ENCODE measurements around the gene KIAA1549. TPM values are rescaled to one million over a fixed set of nuclear protein-coding genes. Genes with fewer than 3 reads are reported as not detected.

The KIAA1549 gene
- total RNA-seq, 4 donors from 2014 or later: 0.11 to 2.1 (median 0.28) TPM

DNA sequence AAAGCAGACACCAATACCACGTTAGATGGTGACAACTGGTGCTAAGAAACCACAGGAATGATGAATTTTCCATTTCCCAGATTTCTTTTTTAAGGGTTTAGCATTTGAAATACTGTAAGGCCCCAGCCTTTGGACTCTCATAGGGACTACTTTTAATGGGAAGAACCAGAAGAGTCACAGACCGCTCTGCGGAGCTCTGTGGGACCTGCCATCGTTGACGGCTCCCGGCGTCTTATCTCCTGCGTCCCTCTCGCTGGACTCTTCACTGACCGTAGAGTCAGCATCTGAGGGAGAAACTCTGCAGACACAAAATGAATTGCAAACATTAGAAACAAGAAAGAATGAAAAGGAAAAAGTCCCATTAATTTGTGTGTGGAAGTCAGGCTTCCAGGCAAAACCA, 101.8 kb downstream of the KIAA1549 start:
- H3K9me3 ChIP-seq: no peaks in the 10 kb centered on the region
- H3K4me3 ChIP-seq: no peak overlapping the region
- no peak overlapping the region for H3K27ac ChIP-seq
- 85 to 94% methylated on average over 9 to 10 of the region's 10 CpGs for WGBS, 2 donors
- TF ChIP-seq POLR2A (IDR thresholded peaks at IDR 0.05): no peak
- TF ChIP-seq, protein P1, sequence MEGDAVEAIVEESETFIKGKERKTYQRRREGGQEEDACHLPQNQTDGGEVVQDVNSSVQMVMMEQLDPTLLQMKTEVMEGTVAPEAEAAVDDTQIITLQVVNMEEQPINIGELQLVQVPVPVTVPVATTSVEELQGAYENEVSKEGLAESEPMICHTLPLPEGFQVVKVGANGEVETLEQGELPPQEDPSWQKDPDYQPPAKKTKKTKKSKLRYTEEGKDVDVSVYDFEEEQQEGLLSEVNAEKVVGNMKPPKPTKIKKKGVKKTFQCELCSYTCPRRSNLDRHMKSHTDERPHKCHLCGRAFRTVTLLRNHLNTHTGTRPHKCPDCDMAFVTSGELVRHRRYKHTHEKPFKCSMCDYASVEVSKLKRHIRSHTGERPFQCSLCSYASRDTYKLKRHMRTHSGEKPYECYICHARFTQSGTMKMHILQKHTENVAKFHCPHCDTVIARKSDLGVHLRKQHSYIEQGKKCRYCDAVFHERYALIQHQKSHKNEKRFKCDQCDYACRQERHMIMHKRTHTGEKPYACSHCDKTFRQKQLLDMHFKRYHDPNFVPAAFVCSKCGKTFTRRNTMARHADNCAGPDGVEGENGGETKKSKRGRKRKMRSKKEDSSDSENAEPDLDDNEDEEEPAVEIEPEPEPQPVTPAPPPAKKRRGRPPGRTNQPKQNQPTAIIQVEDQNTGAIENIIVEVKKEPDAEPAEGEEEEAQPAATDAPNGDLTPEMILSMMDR (IDR thresholded peaks at IDR 0.05): no peak
- H3K4me1 ChIP-seq: no peaks in the 10 kb centered on the region
- no peaks in the 10 kb centered on the region for H3K27me3 ChIP-seq
- no peaks in the 10 kb centered on the region for H3K36me3 ChIP-seq
- no peak for DNase-seq
- intact Hi-C loops (cut with DNase I): no loop called here

DNA sequence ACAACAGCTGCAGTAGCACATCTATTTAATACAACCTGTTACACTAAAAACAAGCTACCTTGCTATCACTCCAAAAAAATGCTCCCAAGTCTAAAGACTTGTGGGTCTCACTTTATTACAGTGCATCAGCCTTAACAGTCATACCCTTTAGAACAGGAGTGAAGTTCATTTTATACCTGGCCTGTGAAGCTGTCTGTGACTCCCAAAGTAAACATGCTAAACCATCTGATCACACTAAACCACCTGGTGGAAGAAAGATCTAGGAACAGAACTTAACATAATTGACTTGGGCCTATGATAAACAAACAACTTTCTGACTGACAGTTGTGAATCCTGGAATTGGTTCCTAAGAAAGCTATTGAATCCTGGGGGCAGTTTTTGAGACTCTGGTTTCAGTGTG, 102.3 kb downstream of the KIAA1549 start:
- no peaks in the 10 kb centered on the region for H3K9me3 ChIP-seq
- intact Hi-C loops (cut with DNase I): no loop called here
- no peak for TF ChIP-seq POLR2A (IDR thresholded peaks at IDR 0.05)
- TF ChIP-seq, protein P1 (IDR thresholded peaks at IDR 0.05): no peak
- no peaks in the 10 kb centered on the region for H3K36me3 ChIP-seq
- H3K27me3 ChIP-seq: no peaks in the 10 kb centered on the region
- H3K4me1 ChIP-seq: no peaks in the 10 kb centered on the region
- no peak for DNase-seq
- H3K4me3 ChIP-seq: no peak overlapping the region
- H3K27ac ChIP-seq: no peak overlapping the region

DNA sequence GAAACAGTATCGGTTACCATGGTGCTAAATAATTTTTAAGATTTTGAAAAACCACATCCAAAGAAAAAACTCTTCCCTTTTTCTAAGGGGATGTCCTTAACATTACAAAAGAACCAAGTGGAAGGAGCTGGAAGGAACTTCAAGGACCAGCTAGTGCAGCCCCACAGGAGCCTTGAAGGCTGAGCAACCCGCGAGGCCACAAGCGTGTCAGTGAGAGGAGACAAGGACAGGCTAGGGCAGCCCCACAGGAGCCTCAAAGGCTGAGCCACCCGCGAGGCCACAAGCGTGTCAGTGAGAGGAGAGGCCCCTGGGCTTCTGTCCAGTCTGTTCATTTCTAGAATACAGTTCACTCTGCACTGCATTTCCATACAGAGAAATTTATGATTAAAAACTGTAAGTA, 103.1 kb downstream of the KIAA1549 start:
- no peaks in the 10 kb centered on the region for H3K4me1 ChIP-seq
- WGBS, 2 donors: 89 to 90% methylated on average over 7 of the region's 7 CpGs
- H3K4me3 ChIP-seq: no peak overlapping the region
- no peak for DNase-seq
- H3K9me3 ChIP-seq: no peaks in the 10 kb centered on the region
- TF ChIP-seq, protein P1 (IDR thresholded peaks at IDR 0.05): no peak
- TF ChIP-seq POLR2A (IDR thresholded peaks at IDR 0.05): no peak
- H3K36me3 ChIP-seq: no peaks in the 10 kb centered on the region
- intact Hi-C loops (cut with DNase I): no loop called here
- H3K27ac ChIP-seq: no peak overlapping the region
- no peaks in the 10 kb centered on the region for H3K27me3 ChIP-seq

DNA sequence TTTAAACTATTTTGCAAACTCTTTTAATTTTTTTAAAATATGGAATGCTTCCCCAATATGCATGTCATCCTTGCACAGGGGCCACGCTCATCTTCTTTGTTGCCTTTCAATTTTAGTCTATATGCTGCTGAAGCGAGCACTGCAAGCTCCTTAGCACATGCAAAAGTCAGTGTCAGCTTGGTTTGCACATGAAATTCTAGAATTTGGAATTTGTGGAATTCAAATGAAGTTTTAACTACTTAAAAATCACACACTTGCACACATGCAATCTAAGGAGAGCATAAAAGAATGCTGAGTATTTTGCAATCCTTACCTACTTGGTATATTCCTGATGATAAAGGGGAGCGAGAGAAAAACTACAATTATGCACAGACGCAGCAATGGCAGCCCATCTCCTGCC, 104.9 kb downstream of the KIAA1549 start:
- H3K4me1 ChIP-seq: no peaks in the 10 kb centered on the region
- no peaks in the 10 kb centered on the region for H3K9me3 ChIP-seq
- no peak overlapping the region for H3K27ac ChIP-seq
- no peak overlapping the region for H3K4me3 ChIP-seq
- no peaks in the 10 kb centered on the region for H3K36me3 ChIP-seq
- intact Hi-C loops (cut with DNase I): no loop called here
- 89 to 96% methylated on average over 4 of the region's 4 CpGs for WGBS, 2 donors
- H3K27me3 ChIP-seq: no peaks in the 10 kb centered on the region
- TF ChIP-seq POLR2A (IDR thresholded peaks at IDR 0.05): no peak
- TF ChIP-seq, protein P1 (IDR thresholded peaks at IDR 0.05): no peak
- no peak for DNase-seq

DNA sequence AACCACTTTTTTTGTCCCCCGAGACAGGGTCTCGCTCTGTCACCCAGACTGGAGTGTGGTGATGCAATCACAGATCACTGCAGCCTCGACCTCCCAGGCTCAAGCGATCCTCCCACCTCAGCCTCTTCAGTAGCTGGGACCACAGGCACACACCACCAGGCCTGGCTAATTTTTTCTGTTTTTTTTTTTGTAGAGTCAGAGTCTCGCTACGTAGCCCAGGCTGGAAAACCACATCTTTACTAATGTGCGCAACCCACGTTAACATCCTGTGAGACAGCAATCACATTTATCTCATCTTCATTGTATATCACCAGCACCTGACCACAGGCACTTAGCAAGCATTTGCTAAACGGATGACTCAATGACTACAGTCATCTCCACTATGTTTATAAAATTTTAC, 105.4 kb downstream of the KIAA1549 start:
- Histone ChIP-seq H3K9me3 (no peaks in the 10 kb centered on the region), H3K4me3 (no peak overlapping the region), H3K36me3 (no peaks in the 10 kb centered on the region), H3K27ac (no peak overlapping the region), H3K4me1 (no peaks in the 10 kb centered on the region), H3K27me3 (no peaks in the 10 kb centered on the region)
- intact Hi-C loops (cut with DNase I): no loop called here
- TF ChIP-seq, protein P1 (IDR thresholded peaks at IDR 0.05): no peak
- no peak for TF ChIP-seq POLR2A (IDR thresholded peaks at IDR 0.05)
- no peak for DNase-seq
- WGBS, 2 donors: 55 to 86% methylated on average over 9 of the region's 9 CpGs
